HT1080 (cell line): ENCODE results near the gene GRIA1. TPM values are rescaled to one million over a fixed set of nuclear protein-coding genes. Genes with fewer than 3 reads are reported as not detected.

Experiments used
- DNase-seq: peaks from one replicate; pipeline ENCODE4 v3.0.0-alpha.2; 2015; ENCODE audit warnings: low read depth
- total RNA-seq: library from RNA; depleted of rRNA; stranded (reverse); fragments of >200 nt; shearing (Covaris generic); gene quantifications from 2 replicates; pipeline ENCODE4 v1.2.3, GENCODE V29; 2014

Gene GRIA1
- total RNA-seq, 1 experiment from 2014 or later, result 0.13 TPM

DNA sequence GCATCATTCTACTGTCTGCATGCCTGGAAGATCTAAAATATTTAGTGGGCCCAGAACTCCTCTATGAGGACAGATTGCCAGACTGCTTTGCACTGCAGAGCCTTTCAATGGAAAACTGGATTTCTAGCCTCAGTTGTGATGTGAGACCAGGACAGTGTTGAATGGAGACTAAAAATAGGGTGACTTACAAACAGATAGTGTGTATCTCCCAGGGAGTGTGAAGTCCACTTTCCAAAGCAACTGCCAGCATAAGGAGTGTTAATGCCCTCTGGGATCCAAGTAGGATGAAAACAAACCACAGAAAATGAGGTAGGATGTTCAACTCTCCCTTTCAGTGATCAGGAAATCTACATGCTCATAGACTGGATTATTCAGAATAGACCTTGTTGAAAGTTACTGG lies 119.5 kb downstream of the GRIA1 start:
- no peak for DNase-seq

DNA sequence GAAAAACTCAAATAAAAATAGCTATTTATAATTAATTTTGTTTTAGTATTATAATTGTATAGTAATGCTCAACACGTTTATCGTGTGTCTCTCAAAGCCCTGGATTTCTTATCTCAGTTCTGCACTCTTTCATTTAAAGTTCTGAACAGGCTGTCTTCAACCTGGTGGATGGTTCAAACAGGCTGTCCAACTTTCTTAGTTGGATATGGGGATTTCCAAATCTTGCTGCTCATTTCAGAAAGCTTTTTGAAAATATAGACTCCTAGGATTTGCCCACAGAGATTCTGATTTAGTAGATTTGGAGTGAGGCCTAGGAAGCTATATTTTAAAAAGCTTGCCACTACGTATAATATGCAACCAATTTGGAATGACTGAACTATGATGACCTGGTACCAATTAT lies 120.3 kb downstream of the GRIA1 start:
- no peak for DNase-seq

DNA sequence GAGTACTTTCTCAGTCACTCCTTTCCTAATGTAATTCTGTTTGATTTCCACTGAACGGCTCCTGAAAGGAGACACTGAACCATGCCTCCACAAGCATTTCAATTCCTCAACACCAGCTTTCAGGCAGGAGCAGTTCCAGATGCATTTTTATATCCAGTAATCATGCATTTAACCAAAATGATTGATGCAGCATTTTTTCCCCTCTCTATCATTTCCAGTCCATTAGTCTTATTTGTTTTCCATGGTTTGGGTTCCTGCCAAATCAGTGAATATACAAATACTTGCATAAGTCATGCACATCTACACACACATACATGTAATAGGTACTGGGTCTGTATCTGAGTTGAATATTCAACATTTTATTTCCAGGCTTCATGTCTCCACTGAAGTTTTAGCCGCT lies 122.7 kb downstream of the GRIA1 start:
- DNase-seq, result no peak

DNA sequence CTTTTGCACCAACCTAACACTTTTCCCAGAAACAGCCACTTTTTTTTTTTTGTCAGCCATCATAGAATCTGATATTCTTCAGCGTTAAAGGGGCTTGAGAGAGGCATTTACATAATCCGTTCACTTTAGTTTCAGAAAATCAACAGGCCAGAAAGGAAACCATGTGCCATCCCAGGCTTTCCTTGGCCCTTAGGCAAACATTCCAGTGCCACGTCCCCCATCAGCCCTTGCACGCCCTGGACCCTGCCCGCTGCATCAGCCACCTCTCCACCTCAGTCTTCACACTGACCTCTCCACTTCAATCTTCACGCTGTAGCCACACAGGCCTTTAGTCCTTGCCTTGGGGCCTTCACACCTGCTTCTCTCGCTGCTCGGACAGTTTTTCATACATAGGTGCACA lies 123.2 kb downstream of the GRIA1 start:
- no peak for DNase-seq

DNA sequence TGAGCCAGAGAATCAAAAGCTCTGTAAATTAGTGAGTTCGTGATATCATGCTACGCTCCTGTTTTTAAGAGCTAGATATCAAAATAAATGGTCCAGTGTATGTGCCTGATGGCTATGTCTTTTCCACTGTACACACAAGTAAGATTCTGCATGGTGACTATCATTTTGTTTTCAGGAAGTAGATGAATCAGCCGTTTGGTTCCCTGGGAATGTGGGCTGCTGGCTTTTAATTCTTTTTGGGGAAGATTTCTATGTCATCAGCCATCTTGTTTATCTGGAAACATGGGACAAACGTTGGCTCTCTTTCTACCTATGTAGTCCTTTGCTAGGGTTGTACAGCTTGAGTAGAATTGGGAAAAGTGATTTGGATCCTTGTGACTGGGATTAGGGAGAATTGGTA lies 126.7 kb downstream of the GRIA1 start:
- peak; percentile 73 for DNase-seq

DNA sequence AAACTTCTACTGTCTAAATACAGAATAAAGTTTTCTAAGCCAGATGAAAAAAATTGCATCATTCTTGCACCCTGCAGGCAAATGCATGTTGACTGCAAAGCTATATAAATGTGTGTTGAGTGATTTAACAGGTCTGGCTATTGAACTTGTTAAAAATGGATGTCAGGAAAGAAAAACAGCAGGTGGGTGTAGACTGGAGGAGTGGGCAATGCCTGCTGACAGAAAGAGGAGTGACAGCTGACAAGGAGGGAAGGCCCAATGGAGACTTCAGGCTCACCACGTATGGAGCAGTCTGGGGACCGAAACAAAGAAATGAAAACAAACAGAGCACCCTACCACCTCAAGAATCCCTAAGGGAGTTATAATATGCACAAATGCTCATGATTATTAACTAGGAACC lies 127.8 kb downstream of the GRIA1 start:
- no peak for DNase-seq

DNA sequence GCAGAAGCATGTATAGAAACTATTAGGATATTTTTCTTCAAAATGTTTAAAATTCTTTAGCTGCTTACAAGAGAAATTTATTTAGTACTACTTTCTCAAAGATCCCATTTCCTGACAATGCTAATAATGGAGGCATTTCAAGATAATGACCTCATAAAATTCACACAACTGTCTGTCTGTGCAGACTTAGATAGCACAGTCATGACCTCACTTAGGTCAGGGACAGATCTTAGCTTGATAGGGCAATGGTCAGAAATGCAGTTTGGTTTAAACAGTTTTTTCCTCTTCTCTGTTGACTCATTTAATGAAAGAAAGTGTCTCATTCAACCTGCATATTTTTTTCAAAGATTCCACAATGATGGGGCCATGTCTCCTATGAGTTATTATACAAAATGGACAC lies 128.4 kb downstream of the GRIA1 start:
- peak; percentile 37 for DNase-seq

DNA sequence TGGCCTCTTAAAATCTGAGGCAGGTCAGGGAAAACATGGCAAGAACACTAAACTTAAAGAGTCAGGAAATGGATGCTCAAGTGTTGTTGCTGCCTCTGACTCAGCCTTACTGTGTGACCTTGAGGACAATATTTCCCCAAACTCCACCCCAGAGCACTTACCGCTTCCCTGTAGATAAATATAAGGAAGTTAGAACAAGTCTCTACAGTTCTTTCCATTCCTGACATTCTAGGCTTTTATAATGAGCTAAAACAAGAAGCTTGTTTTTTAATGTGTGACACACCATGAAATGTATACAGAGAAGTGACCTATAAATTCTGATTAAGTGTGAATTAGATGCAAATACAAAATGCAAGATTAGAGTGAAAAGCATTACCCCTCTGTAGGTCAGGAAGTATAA lies 129.3 kb downstream of the GRIA1 start:
- DNase-seq, result peak; percentile 83

DNA sequence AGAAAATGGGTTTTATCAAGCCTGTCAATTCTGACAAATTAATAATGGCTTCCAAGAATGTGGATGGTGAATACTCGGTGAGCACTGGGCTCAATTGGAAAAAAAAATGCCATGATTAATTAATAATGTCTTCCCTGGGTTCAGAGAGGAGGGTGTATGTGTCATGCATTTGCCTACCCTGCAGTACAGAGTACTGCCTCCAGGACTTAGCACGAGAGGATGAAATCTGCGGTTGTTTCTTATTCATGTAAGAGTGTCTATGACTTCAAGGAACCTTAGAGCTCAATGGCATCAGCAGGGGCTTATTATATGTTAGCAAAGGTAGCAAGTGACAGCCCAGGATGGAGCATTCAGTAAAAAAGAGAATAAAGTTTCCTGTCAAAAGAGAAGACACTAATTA lies 132.7 kb downstream of the GRIA1 start:
- no peak for DNase-seq

DNA sequence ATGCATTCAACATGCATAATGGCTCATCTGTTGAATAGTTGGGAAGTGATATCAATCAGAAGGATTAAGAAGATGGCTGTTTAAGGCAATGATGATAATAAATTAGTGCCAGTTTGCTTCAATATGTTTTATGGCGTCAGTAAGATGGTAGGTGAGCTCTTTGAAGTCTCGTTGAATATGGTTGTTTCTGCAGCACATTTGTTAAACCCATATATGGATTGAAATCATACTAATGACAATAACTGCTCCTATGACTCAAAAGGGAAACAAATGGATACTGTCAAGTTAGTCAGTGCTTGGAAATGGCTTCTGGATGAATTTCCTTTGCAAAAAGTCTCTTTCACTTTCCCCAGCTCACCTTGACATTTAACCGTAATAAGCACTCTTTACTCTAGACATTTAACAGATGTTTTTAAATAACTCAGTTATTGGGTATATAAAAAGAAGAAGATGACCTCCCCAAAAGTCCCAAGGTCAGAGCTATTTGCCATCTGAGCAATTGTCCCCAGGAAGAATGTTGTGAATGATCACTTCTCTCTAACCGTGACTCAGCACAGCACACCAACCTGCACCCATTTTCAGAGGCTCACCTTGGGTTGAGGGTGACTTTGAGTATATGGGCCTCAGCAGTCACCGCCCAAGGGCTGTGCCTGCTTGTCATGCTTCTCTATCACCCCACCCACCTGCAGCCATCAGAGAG lies 133.4 kb downstream of the GRIA1 start:
- DNase-seq, result peak; percentile 60

DNA sequence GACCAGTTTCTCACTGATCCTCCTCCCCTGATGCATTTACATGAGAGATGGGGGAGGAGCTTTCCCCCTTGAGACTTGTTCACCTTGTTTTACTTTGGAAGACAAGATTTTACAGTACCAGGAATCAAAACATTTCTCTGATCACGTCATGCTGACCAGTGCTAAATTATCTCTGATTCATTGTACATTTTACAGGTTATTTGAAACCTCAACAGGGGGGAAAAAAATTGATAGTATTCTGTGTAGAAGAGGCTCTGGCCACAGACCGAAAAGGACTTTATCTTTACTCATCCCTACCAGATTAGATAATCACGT lies 133.9 kb downstream of the GRIA1 start:
- no peak for DNase-seq

DNA sequence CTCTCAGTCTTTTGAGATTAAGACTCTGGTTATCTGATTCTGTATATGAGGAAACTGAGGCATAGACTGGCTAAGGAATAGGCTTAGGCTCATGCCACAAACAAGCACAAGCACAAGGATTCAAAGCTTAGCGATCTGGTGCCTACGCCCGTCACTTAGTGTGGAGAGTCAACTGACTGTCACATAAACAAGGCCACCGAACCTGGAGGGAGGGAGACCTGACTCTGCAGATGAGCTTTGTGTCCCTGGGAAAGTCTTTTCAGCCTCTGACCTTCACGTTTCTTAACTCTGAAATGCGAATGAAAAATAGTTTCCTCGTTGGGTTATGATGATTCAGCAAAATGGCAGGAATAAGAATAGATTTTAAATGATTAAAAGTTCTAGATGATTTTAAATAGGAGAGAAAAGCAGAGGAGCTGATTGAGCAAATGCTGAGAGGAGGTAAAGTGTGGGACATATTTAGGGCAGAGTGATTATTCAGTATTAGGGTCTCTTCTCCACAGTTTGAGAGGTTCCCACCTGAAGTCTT lies 135.4 kb downstream of the GRIA1 start:
- no peak for DNase-seq

DNA sequence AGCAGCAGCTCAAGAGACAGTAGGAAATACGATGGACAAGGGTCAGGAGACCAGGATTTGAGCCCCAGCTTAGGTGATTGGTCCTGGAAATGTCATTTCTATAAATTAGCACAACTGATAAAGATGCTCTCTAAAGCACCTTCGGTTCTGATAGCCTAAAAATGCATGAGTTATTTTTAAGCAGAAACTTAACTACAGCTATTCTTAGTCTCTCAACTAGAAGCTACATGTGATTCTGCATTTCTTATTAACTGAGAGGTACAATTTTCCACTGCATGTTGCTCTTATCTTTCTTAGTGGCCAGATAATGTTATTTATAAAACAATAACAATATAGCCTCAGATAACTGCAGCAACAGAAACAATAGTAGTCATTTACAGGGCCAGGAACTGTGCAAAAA lies 136.4 kb downstream of the GRIA1 start:
- DNase-seq, result no peak

DNA sequence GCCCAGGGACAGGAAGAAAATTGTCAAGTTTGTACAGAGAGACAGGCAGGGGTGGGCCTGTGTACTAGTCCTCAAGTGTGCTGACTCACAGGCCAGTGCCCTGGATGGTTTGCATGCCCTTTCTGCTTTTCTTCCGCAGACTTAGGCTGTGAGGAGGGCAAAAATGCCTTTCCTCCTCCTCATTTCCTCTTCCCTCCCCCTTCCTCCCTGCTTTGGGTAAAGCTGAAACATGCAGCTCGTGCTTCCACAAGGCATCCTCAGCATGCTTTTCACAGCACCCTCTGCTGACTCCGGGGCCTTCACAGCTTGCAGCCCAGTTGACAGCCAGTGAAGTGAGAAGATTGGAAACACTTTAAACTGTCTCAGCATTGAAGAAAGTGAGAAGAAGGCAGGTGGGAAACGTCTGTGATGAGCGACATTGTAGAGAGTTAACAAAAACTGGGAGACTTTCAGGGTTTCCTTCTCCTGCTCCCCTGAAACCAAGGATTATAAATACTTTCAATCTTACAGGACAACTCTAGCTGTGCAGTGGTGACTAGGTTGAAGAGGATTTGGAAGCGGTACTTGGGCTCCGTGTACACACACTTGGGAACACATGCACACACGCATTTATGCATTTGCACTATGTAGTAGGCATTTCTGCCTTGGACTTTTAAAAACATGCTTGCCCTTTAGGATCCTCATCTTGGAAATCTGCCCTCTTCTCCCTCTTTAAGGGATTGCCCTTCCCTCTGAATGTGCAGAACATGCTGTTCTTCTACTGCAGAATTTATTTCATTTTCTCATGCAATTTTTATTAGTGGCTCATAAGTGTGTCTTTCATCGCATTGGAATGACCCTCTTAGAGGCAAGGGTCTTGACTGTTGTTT lies 138.8 kb downstream of the GRIA1 start:
- peak; percentile 99 for DNase-seq

DNA sequence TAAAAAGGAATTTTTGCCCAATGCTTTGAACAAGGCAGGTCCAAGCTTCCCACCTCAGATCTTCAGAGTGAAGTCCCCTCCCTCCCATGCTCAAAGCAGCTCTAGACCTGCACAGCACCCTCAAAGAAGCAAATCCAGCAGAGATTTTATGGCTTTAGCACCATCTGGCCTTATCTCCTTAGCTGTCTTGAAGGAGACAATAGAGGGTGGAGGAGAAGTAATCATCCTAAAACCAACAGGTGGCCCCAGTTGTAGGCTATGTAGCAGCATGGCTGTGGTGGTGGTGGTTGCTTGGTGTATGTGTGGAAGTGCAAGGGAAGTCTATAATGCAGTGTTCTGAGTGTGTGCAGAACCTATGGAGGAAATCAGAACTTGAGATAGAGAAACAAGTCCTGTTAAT lies 140.1 kb downstream of the GRIA1 start:
- no peak for DNase-seq

DNA sequence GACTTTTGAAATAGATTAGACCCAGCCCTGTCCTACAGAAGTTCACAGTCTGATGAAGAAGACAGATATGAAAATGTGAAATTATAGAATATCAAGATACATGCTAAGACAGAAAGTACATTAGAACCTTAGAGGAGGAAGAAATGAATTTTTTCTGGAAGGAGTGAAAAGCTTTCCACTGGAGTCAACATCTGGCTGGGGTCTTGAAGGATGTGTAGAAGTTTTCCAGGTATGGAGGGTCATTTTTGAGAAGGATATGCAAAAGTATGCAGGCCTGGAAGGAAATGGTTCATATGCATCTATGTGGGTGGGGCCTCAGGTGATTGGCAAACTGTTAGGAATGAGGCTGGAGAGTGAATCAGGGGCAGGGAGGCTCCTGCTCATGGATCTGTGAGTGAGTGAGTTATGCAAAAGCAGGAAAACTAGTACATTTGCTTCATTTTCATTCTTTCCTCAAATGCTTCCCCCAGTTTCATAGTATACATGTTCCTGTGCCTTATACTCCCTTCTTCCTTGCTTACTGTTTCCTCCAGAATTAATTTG lies 142.3 kb downstream of the GRIA1 start:
- DNase-seq, result peak; percentile 42

DNA sequence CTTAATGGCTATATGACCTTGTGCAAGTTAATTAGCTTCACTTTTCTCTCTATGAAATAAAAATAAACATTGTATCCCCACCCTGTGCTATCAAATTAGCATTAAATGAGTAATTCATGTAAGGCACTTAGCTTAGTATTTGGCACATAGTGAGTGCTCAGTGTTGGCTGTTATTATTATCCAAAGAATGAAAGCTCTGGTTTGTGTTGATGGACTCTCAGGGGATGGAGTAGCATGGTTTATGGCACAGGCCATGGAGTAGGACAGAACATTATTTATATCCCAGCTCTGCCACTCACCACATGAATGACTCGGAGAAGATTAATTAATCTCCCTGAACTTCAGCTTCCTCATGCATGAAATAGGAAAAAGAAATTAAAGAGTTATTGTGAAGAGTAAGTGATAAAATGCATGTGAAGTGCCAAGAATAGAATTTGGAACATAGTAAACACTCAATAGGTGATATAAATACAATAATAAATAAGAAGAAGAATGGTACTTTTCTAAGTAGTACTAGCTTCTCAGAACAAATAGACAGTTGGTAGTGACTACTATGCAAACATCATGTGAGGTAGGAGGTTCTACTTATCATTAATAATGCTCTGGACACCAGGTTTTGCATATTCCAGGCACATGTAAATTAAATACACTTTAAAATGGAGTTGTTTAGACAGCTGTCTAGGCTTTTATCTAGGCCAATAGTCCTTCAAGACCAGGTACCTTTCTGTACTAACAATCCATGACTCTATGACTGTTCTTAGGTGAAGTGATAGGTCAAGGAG lies 146.4 kb downstream of the GRIA1 start:
- DNase-seq, result no peak

DNA sequence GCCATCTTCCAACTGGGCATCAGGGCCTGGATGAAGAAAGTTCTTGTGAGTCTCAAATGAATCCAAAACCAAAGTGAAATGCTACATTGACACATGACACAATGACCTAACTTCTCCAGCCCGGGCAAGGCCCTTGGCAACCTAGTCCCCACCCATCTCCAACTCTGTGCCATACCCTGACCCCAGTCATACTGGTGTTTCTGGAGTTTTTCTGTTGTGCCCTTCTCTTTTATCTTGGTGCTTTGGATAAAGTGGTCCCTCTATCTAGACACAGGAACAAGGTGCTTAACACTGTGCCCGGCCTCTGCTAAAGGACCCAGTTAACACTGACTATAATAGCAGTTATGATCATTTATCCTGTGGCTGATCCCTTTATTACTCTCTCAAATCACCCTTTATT lies 149.8 kb downstream of the GRIA1 start:
- DNase-seq, result no peak

DNA sequence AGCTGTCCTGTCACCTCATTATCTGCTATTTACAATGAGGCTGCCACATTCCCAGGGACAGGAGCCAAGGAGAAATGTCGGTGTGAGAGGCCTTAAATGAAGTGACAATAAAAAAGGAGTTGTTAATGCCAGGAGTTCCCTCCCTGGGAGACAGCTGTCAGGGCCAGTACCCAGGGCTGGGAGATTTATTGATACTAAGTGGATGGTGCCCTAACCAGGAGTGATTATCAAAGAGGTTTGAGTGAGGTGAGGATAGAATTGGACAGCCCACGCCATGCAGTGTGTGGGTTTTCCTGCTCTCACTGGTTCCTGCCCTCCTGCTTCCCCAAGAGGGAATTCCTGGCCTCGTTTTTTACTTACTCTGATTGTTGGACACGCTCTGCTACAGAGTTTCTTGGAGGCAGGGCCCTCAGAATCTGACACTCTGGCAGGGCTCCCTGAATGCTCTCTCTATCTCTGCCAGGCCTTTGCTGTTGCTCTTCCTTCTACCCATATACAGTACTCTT lies 150.8 kb downstream of the GRIA1 start:
- DNase-seq, result no peak

DNA sequence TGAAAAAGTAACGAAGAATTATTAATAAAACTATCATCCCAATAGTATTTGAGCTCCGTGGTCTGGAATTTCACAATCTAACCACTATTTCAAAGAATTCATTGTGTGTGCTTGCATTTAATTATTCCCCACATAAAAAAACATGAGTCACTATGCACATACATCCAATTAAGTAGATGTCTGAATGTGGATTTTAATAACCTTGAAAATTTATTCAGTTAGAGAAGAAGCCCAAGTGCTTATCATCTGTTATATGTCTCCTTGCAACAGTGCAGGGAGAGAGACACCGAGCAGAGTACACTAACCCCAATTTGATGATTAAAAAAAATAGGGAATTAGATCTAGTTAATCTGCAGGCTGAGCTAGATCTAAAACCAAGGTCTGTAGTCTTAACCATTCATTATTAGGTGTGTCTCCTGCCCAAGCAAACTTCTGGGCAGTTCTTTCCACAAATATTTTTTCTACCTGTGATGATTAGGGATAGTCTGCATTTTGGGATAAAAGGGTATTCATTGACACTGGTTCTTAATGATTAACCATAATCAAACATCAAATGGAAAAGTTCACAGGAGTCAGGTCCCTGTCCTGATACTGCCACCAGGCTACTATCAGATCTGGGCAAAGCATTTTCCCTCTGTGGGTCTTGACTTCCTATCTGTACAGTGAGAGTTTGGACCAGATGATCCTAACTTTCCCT lies 164.2 kb downstream of the GRIA1 start:
- DNase-seq, result no peak

DNA sequence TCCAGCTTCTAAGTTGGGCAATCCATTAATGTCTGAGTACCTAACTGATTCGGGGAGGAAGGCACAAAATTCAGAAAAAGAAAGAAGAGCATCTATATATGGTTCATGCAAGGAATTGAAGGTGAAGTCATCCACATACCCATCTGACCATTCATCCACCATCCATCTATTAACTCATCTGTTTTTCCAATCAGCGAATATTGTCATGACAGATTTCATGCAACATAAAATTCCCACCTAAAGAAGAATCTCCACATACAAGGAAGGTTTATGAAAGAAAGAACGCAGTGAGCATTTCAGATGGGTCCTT lies 164.7 kb downstream of the GRIA1 start:
- no peak for DNase-seq
